Fibroblast of lung (primary cell): ENCODE results near the gene ACSS1.
A peak's percentile ranks its signal among the peaks of the same experiment; 100 is the strongest.

Experiments used
- EZH2 ChIP-seq: IDR thresholded peaks from 2 replicates; pipeline ENCODE4 v1.5.1; 2012; ENCODE audit warnings: low read length, control low read depth, mild to moderate bottlenecking; ENCODE audit errors: missing control alignments
- TF ChIP-seq, protein P1 (sequence below), 2 donors: IDR thresholded peaks in 1 of 2; conservative IDR thresholded peaks in 1 of 2; 1 replicate in 1 of 2; 2 replicates in 1 of 2; pipeline ENCODE4 v1.5.1; 2011 to 2012; ENCODE audit warnings: low read length in 2 of 2, control low read depth in 1 of 2, inconsistent platforms in 1 of 2, low read depth in 1 of 2, mild to moderate bottlenecking in 1 of 2

GRCh38 chr20:24993337-24994185, 64.4 kb downstream of the ACSS1 start:
- TF ChIP-seq, protein P1, sequence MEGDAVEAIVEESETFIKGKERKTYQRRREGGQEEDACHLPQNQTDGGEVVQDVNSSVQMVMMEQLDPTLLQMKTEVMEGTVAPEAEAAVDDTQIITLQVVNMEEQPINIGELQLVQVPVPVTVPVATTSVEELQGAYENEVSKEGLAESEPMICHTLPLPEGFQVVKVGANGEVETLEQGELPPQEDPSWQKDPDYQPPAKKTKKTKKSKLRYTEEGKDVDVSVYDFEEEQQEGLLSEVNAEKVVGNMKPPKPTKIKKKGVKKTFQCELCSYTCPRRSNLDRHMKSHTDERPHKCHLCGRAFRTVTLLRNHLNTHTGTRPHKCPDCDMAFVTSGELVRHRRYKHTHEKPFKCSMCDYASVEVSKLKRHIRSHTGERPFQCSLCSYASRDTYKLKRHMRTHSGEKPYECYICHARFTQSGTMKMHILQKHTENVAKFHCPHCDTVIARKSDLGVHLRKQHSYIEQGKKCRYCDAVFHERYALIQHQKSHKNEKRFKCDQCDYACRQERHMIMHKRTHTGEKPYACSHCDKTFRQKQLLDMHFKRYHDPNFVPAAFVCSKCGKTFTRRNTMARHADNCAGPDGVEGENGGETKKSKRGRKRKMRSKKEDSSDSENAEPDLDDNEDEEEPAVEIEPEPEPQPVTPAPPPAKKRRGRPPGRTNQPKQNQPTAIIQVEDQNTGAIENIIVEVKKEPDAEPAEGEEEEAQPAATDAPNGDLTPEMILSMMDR (conservative IDR thresholded peaks at IDR 0.05 in 1 of 2, IDR thresholded peaks at IDR 0.05 in 1 of 2; ENCODE audit: low read depth in 1 of 2, low read length in 2 of 2): peak; percentile 11 to 43
- TF ChIP-seq EZH2: no peak
